ENCODE data around the gene RUNDC1.
"Not testable (repeated sequence)": the region's sequence is repeated elsewhere in the genome, so short reads cannot be mapped to it uniquely, and the experiment has no call there.

Gene RUNDC1

GRCh38 chr17:42992872-42993271 lies 12.5 kb downstream of the RUNDC1 start:
- no peak for DNase-seq

- not testable (repeated sequence) for DNase-seq
These were observed 13.5 kb downstream of the RUNDC1 start for GRCh38 chr17:42993913-42994312.

GRCh38 chr17:42997390-42997983 lies 17.1 kb downstream of the RUNDC1 start:
- no peak for DNase-seq

GRCh38 chr17:42997984-42998938 lies 17.9 kb downstream of the RUNDC1 start, which contains the start of gene RPL27:
TSS of gene RPL27 (plus strand) at chr17:42998419. CDS start at chr17:42998751, 332 bp downstream.
- peak; percentile 79 to 100 (median 96) for DNase-seq

GRCh38 chr17:42999003-42999525 lies 18.7 kb downstream of the RUNDC1 start:
- DNase-seq = no peak

- not testable (repeated sequence) for DNase-seq
These were observed 20.5 kb downstream of the RUNDC1 start for GRCh38 chr17:43000894-43001293.

- no peak for DNase-seq
These were observed 23.3 kb downstream of the RUNDC1 start for GRCh38 chr17:43003542-43004172.

GRCh38 chr17:43006639-43007551 lies 26.5 kb downstream of the RUNDC1 start, which contains the start of gene IFI35:
TSS of gene IFI35 (plus strand) at chr17:43006784. CDS start at chr17:43006948, 164 bp downstream.
- DNase-seq = peak; percentile 52 to 92 (median 73)

- DNase-seq = no peak
These were observed 30.4 kb downstream of the RUNDC1 start for GRCh38 chr17:43010667-43011308.

GRCh38 chr17:43011728-43012472 lies 31.5 kb downstream of the RUNDC1 start:
- no peak for DNase-seq

GRCh38 chr17:43013296-43013695 lies 32.9 kb downstream of the RUNDC1 start:
- no peak for DNase-seq

- DNase-seq = no peak
These were observed 33.8 kb downstream of the RUNDC1 start for GRCh38 chr17:43014020-43014648.

- no peak for DNase-seq
These were observed 34.5 kb downstream of the RUNDC1 start for GRCh38 chr17:43014649-43015542.

GRCh38 chr17:43015579-43015978 lies 35.2 kb downstream of the RUNDC1 start:
- no peak for DNase-seq

- DNase-seq = no peak
These were observed 35.9 kb downstream of the RUNDC1 start for GRCh38 chr17:43016216-43016615.

- DNase-seq = peak in 2 of 5 experiments; percentile 26 to 55
These were observed 37.9 kb downstream of the RUNDC1 start for GRCh38 chr17:43018008-43018853.

GRCh38 chr17:43018932-43019331 lies 38.6 kb downstream of the RUNDC1 start:
- no peak for DNase-seq

GRCh38 chr17:43019418-43019817 lies 39.1 kb downstream of the RUNDC1 start:
- DNase-seq = no peak
